Neuronal stem cell (in vitro differentiated cells): ENCODE data around the gene RNF113B.

ENCODE experiments used
- DNase-seq: peaks from one replicate; pipeline ENCODE4 v3.0.0-alpha.2; 2013; ENCODE audit warnings: low spot score
- H2AFZ ChIP-seq: one replicate; pipeline ENCODE4 v1.6.1; 2013; ENCODE audit warnings: mild to moderate bottlenecking, low read length, inconsistent platforms
- H2AK5ac ChIP-seq: 2 replicates; pipeline ENCODE4 v1.6.1; 2013; ENCODE audit warnings: low read depth, mild to moderate bottlenecking, inconsistent platforms, low read length, moderate library complexity, mixed read lengths
- H2BK120ac ChIP-seq: 2 replicates; pipeline ENCODE4 v1.6.1; 2013; ENCODE audit warnings: low read depth, mild to moderate bottlenecking, inconsistent platforms, low read length, moderate library complexity, mixed read lengths
- H2BK12ac ChIP-seq: one replicate; pipeline ENCODE4 v1.6.1; 2013; ENCODE audit warnings: low read length, inconsistent platforms
- H2BK15ac ChIP-seq: 2 replicates; pipeline ENCODE4 v1.6.1; 2013; ENCODE audit warnings: mild to moderate bottlenecking, low read length, inconsistent platforms, mixed read lengths
- H2BK5ac ChIP-seq: one replicate; pipeline ENCODE4 v1.6.1; 2013; ENCODE audit warnings: inconsistent platforms, mild to moderate bottlenecking, low read length, moderate library complexity
- H3K14ac ChIP-seq: one replicate; pipeline ENCODE4 v1.6.1; 2013; ENCODE audit warnings: low read length, inconsistent platforms
- H3K18ac ChIP-seq: 2 replicates; pipeline ENCODE4 v1.6.1; 2013; ENCODE audit warnings: low read length, inconsistent platforms
- H3K23ac ChIP-seq: 2 replicates; pipeline ENCODE4 v1.6.1; 2013; ENCODE audit warnings: low read depth, mild to moderate bottlenecking, mixed read lengths, low read length, inconsistent platforms; ENCODE audit not compliant: poor library complexity
- H3K27ac ChIP-seq: replicated peaks from 3 replicates; pipeline ENCODE4 v1.5.1; 2013; ENCODE audit warnings: low read length, inconsistent platforms
- H3K27me3 ChIP-seq, 3 experiments: 2 replicates each; pipeline ENCODE4 v1.6.1; 2013; ENCODE audit warnings: low read length in 3 of 3, mild to moderate bottlenecking in 2 of 3, inconsistent platforms in 1 of 3, low read depth in 1 of 3, mixed read lengths in 1 of 3, moderate library complexity in 1 of 3; ENCODE audit not compliant: control insufficient read depth in 3 of 3, insufficient read depth in 3 of 3
- H3K36me3 ChIP-seq, 2 donors: replicated peaks in 1 of 2; 2 replicates each; pipeline ENCODE4 v1.6.1; 2013; ENCODE audit warnings: low read length in 2 of 2; ENCODE audit not compliant: control insufficient read depth in 2 of 2, insufficient read depth in 2 of 2
- H3K4ac ChIP-seq: 2 replicates; pipeline ENCODE4 v1.6.1; 2013; ENCODE audit warnings: inconsistent platforms, mild to moderate bottlenecking, low read length, moderate library complexity
- H3K4me1 ChIP-seq, 2 donors: 1 replicate in 1 of 2; 2 replicates in 1 of 2; pipeline ENCODE4 v1.6.1; 2013; ENCODE audit warnings: low read length in 2 of 2, low read depth in 1 of 2; ENCODE audit not compliant: control insufficient read depth in 2 of 2, insufficient read depth in 1 of 2
- H3K4me2 ChIP-seq: one replicate; pipeline ENCODE4 v1.6.1; 2013; ENCODE audit warnings: mild to moderate bottlenecking, low read length, inconsistent platforms; ENCODE audit not compliant: insufficient read depth, poor library complexity, severe bottlenecking
- H3K4me3 ChIP-seq, 2 donors: 2 replicates each; pipeline ENCODE4 v1.5.1; 2013; ENCODE audit warnings: low read length in 2 of 2, mild to moderate bottlenecking in 2 of 2, inconsistent platforms in 1 of 2, moderate library complexity in 1 of 2
- H3K79me1 ChIP-seq: one replicate; pipeline ENCODE4 v1.6.1; 2013; ENCODE audit warnings: low read depth, mild to moderate bottlenecking, inconsistent platforms, low read length, moderate library complexity
- H3K9ac ChIP-seq: one replicate; pipeline ENCODE4 v1.6.1; 2013; ENCODE audit warnings: mild to moderate bottlenecking, low read depth, low read length, inconsistent platforms; ENCODE audit not compliant: poor library complexity
- H3K9me3 ChIP-seq, 2 donors: replicated peaks in 1 of 2; 2 replicates each; pipeline versions ENCODE3 to v1.6.1; 2013; ENCODE audit warnings: low read length in 2 of 2, mild to moderate bottlenecking in 2 of 2, inconsistent platforms in 1 of 2, low read depth in 1 of 2, mixed read lengths in 1 of 2, moderate library complexity in 1 of 2; ENCODE audit not compliant: control insufficient read depth in 2 of 2, insufficient read depth in 1 of 2
- H4K8ac ChIP-seq: one replicate; pipeline ENCODE4 v1.6.1; 2013; ENCODE audit warnings: low read depth, mild to moderate bottlenecking, inconsistent platforms, low read length, moderate library complexity
- H4K91ac ChIP-seq: one replicate; pipeline ENCODE4 v1.6.1; 2013; ENCODE audit warnings: low read length, low read depth, mild to moderate bottlenecking, inconsistent platforms; ENCODE audit not compliant: poor library complexity
- WGBS, 2 donors: extraction: QIAGEN DNeasy Blood & Tissue Kit; methylation state at CpG; one replicate each; pipeline ENCODE4 v1.1.7; 2013; ENCODE audit warnings: missing lambda C conversion rate in 2 of 2, mixed read lengths in 1 of 2; ENCODE audit not compliant: insufficient read length in 2 of 2, insufficient replicate concordance in 1 of 2; ENCODE audit errors: extremely low coverage in 2 of 2; 5-methylcytosine and 5-hydroxymethylcytosine counted together

RNF113B gene

GRCh38 chr13:98214008-98214643 is 37.1 kb upstream of the RNF113B start:
- no peak for DNase-seq
- no peak overlapping the region for H3K4me3 ChIP-seq
- H2BK5ac ChIP-seq = no peak overlapping the region
- H3K23ac ChIP-seq = no peak overlapping the region
- no peak overlapping the region for H3K4me2 ChIP-seq
- peak overlapping the region; percentile 4 for H3K18ac ChIP-seq
- no peak overlapping the region for H3K4ac ChIP-seq
- H3K27ac ChIP-seq = no peak overlapping the region
- no peak overlapping the region for H2AK5ac ChIP-seq
- no peak overlapping the region for H2BK120ac ChIP-seq
- no peak overlapping the region for H3K9ac ChIP-seq
- H3K79me1 ChIP-seq = peaks cover 8% of the 10 kb centered on the region
- peaks cover 0 to 5% of the 10 kb centered on the region in 2 donors for H3K4me1 ChIP-seq
- H3K36me3 ChIP-seq = peaks cover 3 to 56% of the 10 kb centered on the region in 2 donors
- H3K9me3 ChIP-seq = peaks cover 0 to 6% of the 10 kb centered on the region in 2 donors
- H2AFZ ChIP-seq = no peak overlapping the region
- no CpG with 5 or more reads among the region's 16 CpGs for WGBS, 2 donors
- H2BK15ac ChIP-seq = no peak overlapping the region
- H2BK12ac ChIP-seq = no peak overlapping the region
- H3K14ac ChIP-seq = no peak overlapping the region
- H4K8ac ChIP-seq = no peak overlapping the region
- H3K27me3 ChIP-seq = no peaks in the 10 kb centered on the region
- no peak overlapping the region for H4K91ac ChIP-seq

- Histone ChIP-seq H2AFZ (no peak overlapping the region), H2BK120ac (no peak overlapping the region), H4K8ac (no peak overlapping the region), H3K36me3 (peaks cover 3 to 55% of the 10 kb centered on the region in 2 donors), H3K9ac (no peak overlapping the region), H3K79me1 (peaks cover 9% of the 10 kb centered on the region), H3K9me3 (peaks cover 0 to 6% of the 10 kb centered on the region in 2 donors), H2BK5ac (no peak overlapping the region), H3K4me1 (peaks cover 0 to 5% of the 10 kb centered on the region in 2 donors), H3K18ac (no peak overlapping the region), H4K91ac (no peak overlapping the region), H2BK12ac (no peak overlapping the region), H3K4ac (no peak overlapping the region), H3K4me3 (no peak overlapping the region), H3K27ac (no peak overlapping the region), H3K14ac (no peak overlapping the region), H2BK15ac (no peak overlapping the region), H3K23ac (no peak overlapping the region), H2AK5ac (no peak overlapping the region), H3K4me2 (no peak overlapping the region), H3K27me3 (no peaks in the 10 kb centered on the region)
- WGBS, 2 donors = no CpG with 5 or more reads among the region's 8 CpGs
- no peak for DNase-seq
Measured at GRCh38 chr13:98213354-98213753, 36.3 kb upstream of the RNF113B start.

- Histone ChIP-seq H3K4me1 (peaks cover 0 to 5% of the 10 kb centered on the region in 2 donors), H2BK12ac (no peak overlapping the region), H3K9me3 (peaks cover 0 to 6% of the 10 kb centered on the region in 2 donors), H4K8ac (no peak overlapping the region), H3K18ac (no peak overlapping the region), H4K91ac (no peak overlapping the region), H2AK5ac (no peak overlapping the region), H2BK5ac (no peak overlapping the region), H3K36me3 (peaks cover 3 to 49% of the 10 kb centered on the region in 2 donors), H3K79me1 (peaks cover 9% of the 10 kb centered on the region), H2AFZ (no peak overlapping the region), H3K9ac (no peak overlapping the region), H3K4ac (no peak overlapping the region), H3K27ac (no peak overlapping the region), H2BK15ac (no peak overlapping the region), H3K23ac (no peak overlapping the region), H3K4me3 (no peak overlapping the region), H3K14ac (no peak overlapping the region), H3K27me3 (no peaks in the 10 kb centered on the region), H2BK120ac (no peak overlapping the region), H3K4me2 (no peak overlapping the region)
- DNase-seq = no peak
- whole genome bisulfite sequencing, 2 donors = no CpG with 5 or more reads among the region's 5 CpGs
Measured at GRCh38 chr13:98212763-98213162, 35.7 kb upstream of the RNF113B start.

- no peak overlapping the region for H4K91ac ChIP-seq
- H3K23ac ChIP-seq = no peak overlapping the region
- H3K14ac ChIP-seq = no peak overlapping the region
- H2BK15ac ChIP-seq = no peak overlapping the region
- H3K27me3 ChIP-seq = no peaks in the 10 kb centered on the region
- H2BK12ac ChIP-seq = no peak overlapping the region
- no peak overlapping the region for H2AK5ac ChIP-seq
- H3K79me1 ChIP-seq = peaks cover 11% of the 10 kb centered on the region
- H2AFZ ChIP-seq = no peak overlapping the region
- H3K4me2 ChIP-seq = no peak overlapping the region
- H3K4me3 ChIP-seq = no peak overlapping the region
- peaks cover 5 to 22% of the 10 kb centered on the region in 2 donors for H3K9me3 ChIP-seq
- no peak overlapping the region for H3K27ac ChIP-seq
- no peak overlapping the region for H3K18ac ChIP-seq
- H2BK5ac ChIP-seq = no peak overlapping the region
- DNase-seq = no peak
- peaks cover 0 to 2% of the 10 kb centered on the region in 2 donors for H3K4me1 ChIP-seq
- H4K8ac ChIP-seq = no peak overlapping the region
- peaks cover 0 to 15% of the 10 kb centered on the region in 2 donors for H3K36me3 ChIP-seq
- H3K4ac ChIP-seq = no peak overlapping the region
- no peak overlapping the region for H3K9ac ChIP-seq
- WGBS, 2 donors = no CpG with 5 or more reads among the region's 5 CpGs
- no peak overlapping the region for H2BK120ac ChIP-seq
Measured at GRCh38 chr13:98208606-98209005, 31.5 kb upstream of the RNF113B start.
